Osteoblast (primary cell): ENCODE results near the gene UBE2Q1. TPM values are rescaled to one million over a fixed set of nuclear protein-coding genes. Genes with fewer than 3 reads are reported as not detected.

Experiments
- DNase-seq: peaks from one replicate; pipeline ENCODE4 v3.0.0; 2011; ENCODE audit warnings: low spot score, mixed read lengths; ENCODE audit not compliant: insufficient read length; ENCODE audit errors: missing footprints
- H2AFZ ChIP-seq: 2 replicates; pipeline ENCODE4 v1.6.0; 2011; ENCODE audit warnings: mild to moderate bottlenecking, low read length
- H3K27ac ChIP-seq: 2 replicates; pipeline ENCODE4 v1.5.1; 2011; ENCODE audit warnings: mild to moderate bottlenecking, low read depth, low read length, moderate library complexity
- H3K27me3 ChIP-seq: 2 replicates; pipeline ENCODE4 v1.6.0; 2012; ENCODE audit warnings: mild to moderate bottlenecking, control low read depth, inconsistent platforms, low read length, moderate library complexity; ENCODE audit not compliant: insufficient read depth
- H3K36me3 ChIP-seq: 2 replicates; pipeline ENCODE4 v1.5.1; 2011; ENCODE audit warnings: mild to moderate bottlenecking, low read length, control low read depth, moderate library complexity; ENCODE audit not compliant: insufficient read depth
- H3K4me1 ChIP-seq: 2 replicates; pipeline ENCODE4 v1.5.1; 2011; ENCODE audit warnings: mild to moderate bottlenecking, low read length, control low read depth, moderate library complexity; ENCODE audit not compliant: insufficient read depth
- H3K4me2 ChIP-seq: 2 replicates; pipeline ENCODE4 v1.6.0; 2011; ENCODE audit warnings: mild to moderate bottlenecking, low read length; ENCODE audit not compliant: insufficient read depth
- H3K4me3 ChIP-seq: fragments of 200-600 bp; sonication (generic); 3 replicates; pipeline ENCODE4 v1.5.1; 2012; ENCODE audit warnings: mild to moderate bottlenecking, low read length, inconsistent platforms; ENCODE audit not compliant: insufficient read depth
- H3K79me2 ChIP-seq: 2 replicates; pipeline ENCODE4 v1.6.0; 2012; ENCODE audit warnings: mild to moderate bottlenecking, low read length, control low read depth, inconsistent platforms; ENCODE audit not compliant: insufficient read depth
- H3K9me3 ChIP-seq: 2 replicates; pipeline ENCODE4 v1.5.1; 2011; ENCODE audit warnings: low read depth, low read length, control low read depth
- H4K20me1 ChIP-seq: 2 replicates; pipeline ENCODE4 v1.6.0; 2012; ENCODE audit warnings: mild to moderate bottlenecking, low read length, control low read depth; ENCODE audit not compliant: insufficient read depth
- CTCF ChIP-seq: IDR thresholded peaks from 2 replicates; pipeline ENCODE4 v1.5.1; 2011; ENCODE audit warnings: mild to moderate bottlenecking, low read depth, low read length, moderate library complexity; ENCODE audit errors: extremely low read depth
- total RNA-seq: library from RNA; depleted of rRNA; stranded (reverse); fragments of >200 nt; gene quantifications from 2 replicates; pipeline ENCODE4 v1.2.3, GENCODE V29; 2012

Gene UBE2Q1
- total RNA-seq, 1 donor: 27.9 TPM

GRCh38 chr1:154584267-154584994 lies 26.0 kb upstream of the UBE2Q1 start:
- Histone ChIP-seq H4K20me1 (peaks cover 10% of the 10 kb centered on the region), H2AFZ (no peak overlapping the region), H3K4me2 (no peak overlapping the region), H3K4me3 (no peak overlapping the region), H3K9me3 (no peaks in the 10 kb centered on the region), H3K79me2 (no peaks in the 10 kb centered on the region), H3K4me1 (no peaks in the 10 kb centered on the region), H3K36me3 (peaks cover 93% of the 10 kb centered on the region), H3K27ac (no peak overlapping the region), H3K27me3 (no peaks in the 10 kb centered on the region)
- no peak for TF ChIP-seq CTCF
- DNase-seq: no peak

- no peak overlapping the region for H2AFZ ChIP-seq
- H4K20me1 ChIP-seq: peaks cover 13% of the 10 kb centered on the region
- no peak for DNase-seq
- no peak overlapping the region for H3K4me2 ChIP-seq
- no peaks in the 10 kb centered on the region for H3K9me3 ChIP-seq
- no peak overlapping the region for H3K4me3 ChIP-seq
- no peak for TF ChIP-seq CTCF
- no peaks in the 10 kb centered on the region for H3K79me2 ChIP-seq
- peaks cover 93% of the 10 kb centered on the region for H3K36me3 ChIP-seq
- H3K27me3 ChIP-seq: no peaks in the 10 kb centered on the region
- no peak overlapping the region for H3K27ac ChIP-seq
- no peaks in the 10 kb centered on the region for H3K4me1 ChIP-seq
Observed at GRCh38 chr1:154583773-154584172, 25.3 kb upstream of the UBE2Q1 start.

GRCh38 chr1:154582885-154583284 lies 24.4 kb upstream of the UBE2Q1 start:
- no peak overlapping the region for H3K27ac ChIP-seq
- no peak overlapping the region for H3K4me2 ChIP-seq
- no peak overlapping the region for H3K4me3 ChIP-seq
- H2AFZ ChIP-seq: no peak overlapping the region
- no peaks in the 10 kb centered on the region for H3K9me3 ChIP-seq
- no peaks in the 10 kb centered on the region for H3K27me3 ChIP-seq
- H3K36me3 ChIP-seq: peaks cover 92% of the 10 kb centered on the region
- no peak for TF ChIP-seq CTCF
- H4K20me1 ChIP-seq: peaks cover 13% of the 10 kb centered on the region
- H3K79me2 ChIP-seq: no peaks in the 10 kb centered on the region
- no peaks in the 10 kb centered on the region for H3K4me1 ChIP-seq
- DNase-seq: peak; percentile 17

GRCh38 chr1:154581766-154582165 lies 23.3 kb upstream of the UBE2Q1 start:
- no peaks in the 10 kb centered on the region for H3K27me3 ChIP-seq
- H3K27ac ChIP-seq: no peak overlapping the region
- H3K4me1 ChIP-seq: no peaks in the 10 kb centered on the region
- no peak overlapping the region for H2AFZ ChIP-seq
- DNase-seq: no peak
- no peaks in the 10 kb centered on the region for H3K79me2 ChIP-seq
- TF ChIP-seq CTCF: no peak
- peaks cover 16% of the 10 kb centered on the region for H4K20me1 ChIP-seq
- no peak overlapping the region for H3K4me3 ChIP-seq
- H3K36me3 ChIP-seq: peaks cover 81% of the 10 kb centered on the region
- H3K4me2 ChIP-seq: no peak overlapping the region
- no peaks in the 10 kb centered on the region for H3K9me3 ChIP-seq
